Spleen (tissue), 11 donors: ENCODE results near the gene PDIA5. TPM values are rescaled to one million over a fixed set of nuclear protein-coding genes. Genes with fewer than 3 reads are reported as not detected.
A peak's percentile ranks its signal among the peaks of the same experiment; 100 is the strongest.

Source experiments
- DNase-seq: peaks from one replicate; pipeline ENCODE4 v3.0.0-alpha.2; 2020
- H3K27ac ChIP-seq, 8 donors: fragments of 200-600 bp; sonication (generic) in 7 of 8; 1 replicate in 4 of 8; 2 replicates in 4 of 8; pipeline versions ENCODE4 v1.5.0 to v1.8.0; 2016 to 2021; ENCODE audit warnings: inconsistent platforms in 4 of 8, mild to moderate bottlenecking in 4 of 8, moderate library complexity in 1 of 8
- H3K27me3 ChIP-seq, 7 donors: fragments of 200-600 bp; sonication (generic) in 6 of 7; replicated peaks in 1 of 7; 1 replicate in 4 of 7; 2 replicates in 3 of 7; pipeline versions ENCODE4 v1.5.0 to v1.8.0; 2016 to 2021; ENCODE audit warnings: inconsistent platforms in 3 of 7, mild to moderate bottlenecking in 1 of 7
- H3K36me3 ChIP-seq, 6 donors: fragments of 200-600 bp; sonication (generic) in 5 of 6; 1 replicate in 4 of 6; 2 replicates in 2 of 6; pipeline versions ENCODE4 v1.5.0 to v1.8.0; 2016 to 2021; ENCODE audit warnings: inconsistent platforms in 2 of 6
- H3K4me1 ChIP-seq, 6 donors: fragments of 200-600 bp; sonication (generic) in 5 of 6; 1 replicate in 3 of 6; 2 replicates in 3 of 6; pipeline versions ENCODE4 v1.5.0 to v1.8.0; 2016 to 2021; ENCODE audit warnings: inconsistent platforms in 3 of 6
- H3K4me3 ChIP-seq, 8 donors: fragments of 200-600 bp; sonication (generic) in 7 of 8; 1 replicate in 4 of 8; 2 replicates in 4 of 8; pipeline versions ENCODE4 v1.5.0 to v1.8.0; 2016 to 2021; ENCODE audit warnings: inconsistent platforms in 4 of 8, mild to moderate bottlenecking in 4 of 8, moderate library complexity in 2 of 8
- H3K9me3 ChIP-seq, 8 donors: fragments of 200-600 bp; sonication (generic) in 7 of 8; 1 replicate in 4 of 8; 2 replicates in 4 of 8; pipeline versions ENCODE4 v1.5.0 to v1.8.0; 2016 to 2021; ENCODE audit warnings: inconsistent platforms in 4 of 8
- POLR2A ChIP-seq, 3 donors: fragments of 450-650 bp; IDR thresholded peaks; one replicate each; pipeline ENCODE4 v1.5.1; 2017; ENCODE audit warnings: antibody characterized with exemption in 3 of 3, mild to moderate bottlenecking in 1 of 3
- POLR2AphosphoS5 ChIP-seq, 3 donors: sonication (generic); formaldehyde crosslinking; IDR thresholded peaks; one replicate each; pipeline ENCODE4 v1.5.1; 2017; ENCODE audit warnings: antibody characterized with exemption in 3 of 3
- WGBS, 5 donors: extraction: QIAGEN DNeasy Blood & Tissue Kit in 3 of 5; methylation state at CpG; one replicate each; pipeline versions ENCODE4 v1.1.5 to v1.1.7; 2013 to 2018; 5-methylcytosine and 5-hydroxymethylcytosine counted together
- intact Hi-C: fragments of 100-400 bp; cut with DNase I; formaldehyde crosslinking; loops from one replicate; pipeline ENCODE4 v1.15.0; 2023; ENCODE audit warnings: low total_unique reads
- polyA plus RNA-seq, 3 donors: library from polyadenylated mRNA; stranded (reverse); fragments of 200-250 nt; gene quantifications; one replicate each; pipeline ENCODE4 v1.2.1, GENCODE V29; 2013
- total RNA-seq, 7 donors: library from RNA; depleted of rRNA in 3 of 7; stranded (reverse); fragments of >200 nt in 3 of 7; fragmentation: NEBNext Ultra II Directional in 4 of 7; extraction: Animal tissue kit (Norgen Biotek cat#: 25700) in 4 of 7; gene quantifications; one replicate each; pipeline versions ENCODE4 v1.1.0 to v1.2.1, GENCODE V29; 2016 to 2021
- TF ChIP-seq, protein P1 (sequence below), 11 experiments: fragments of 200-600 bp in 7 of 11; fragments of 450-650 bp in 4 of 11; sonication (generic) in 4 of 11; IDR thresholded peaks in 8 of 11; conservative IDR thresholded peaks in 3 of 11; 1 replicate in 7 of 11; 2 replicates in 4 of 11; pipeline versions ENCODE4 v1.4.0 to v1.8.0; 2016 to 2021; ENCODE audit warnings: antibody characterized with exemption in 11 of 11, inconsistent platforms in 4 of 11, mild to moderate bottlenecking in 1 of 11
- donor health status: healthy with polysubstance abuse.
- donor health status: DM: no; HTN: no; CAD: no; lungs with moderate emphysema.
- donor health status: DM: no; HTN: no; CAD: no.
- donor health status: Bipolar disorder and iron deficiency.
- donor health status: healthy.
- donor health status: DM: no; HTN: no; CAD: no.
- donor health status: DM: yes; HTN: yes; CAD: no.

Gene PDIA5
- total and polyA plus RNA-seq, 10 donors = 5.8 to 30.2 (median 19.7) TPM

- no peak for DNase-seq
- Histone ChIP-seq H3K27ac (no peak overlapping the region), H3K27me3 (peaks cover 0 to 5% (median 0%) of the 10 kb centered on the region in 7 donors), H3K4me3 (no peak overlapping the region), H3K4me1 (peaks cover 3 to 62% (median 38%) of the 10 kb centered on the region in 6 donors), H3K36me3 (no peaks in the 10 kb centered on the region), H3K9me3 (no peaks in the 10 kb centered on the region)
- TF ChIP-seq POLR2AphosphoS5 (IDR thresholded peaks at IDR 0.05) = no peak
- TF ChIP-seq, protein P1, sequence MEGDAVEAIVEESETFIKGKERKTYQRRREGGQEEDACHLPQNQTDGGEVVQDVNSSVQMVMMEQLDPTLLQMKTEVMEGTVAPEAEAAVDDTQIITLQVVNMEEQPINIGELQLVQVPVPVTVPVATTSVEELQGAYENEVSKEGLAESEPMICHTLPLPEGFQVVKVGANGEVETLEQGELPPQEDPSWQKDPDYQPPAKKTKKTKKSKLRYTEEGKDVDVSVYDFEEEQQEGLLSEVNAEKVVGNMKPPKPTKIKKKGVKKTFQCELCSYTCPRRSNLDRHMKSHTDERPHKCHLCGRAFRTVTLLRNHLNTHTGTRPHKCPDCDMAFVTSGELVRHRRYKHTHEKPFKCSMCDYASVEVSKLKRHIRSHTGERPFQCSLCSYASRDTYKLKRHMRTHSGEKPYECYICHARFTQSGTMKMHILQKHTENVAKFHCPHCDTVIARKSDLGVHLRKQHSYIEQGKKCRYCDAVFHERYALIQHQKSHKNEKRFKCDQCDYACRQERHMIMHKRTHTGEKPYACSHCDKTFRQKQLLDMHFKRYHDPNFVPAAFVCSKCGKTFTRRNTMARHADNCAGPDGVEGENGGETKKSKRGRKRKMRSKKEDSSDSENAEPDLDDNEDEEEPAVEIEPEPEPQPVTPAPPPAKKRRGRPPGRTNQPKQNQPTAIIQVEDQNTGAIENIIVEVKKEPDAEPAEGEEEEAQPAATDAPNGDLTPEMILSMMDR (IDR thresholded peaks at IDR 0.05 in 8 of 11, conservative IDR thresholded peaks at IDR 0.05 in 3 of 11) = peak in 1 of 11 experiments; percentile 5
- intact Hi-C loops = no loop called here
- whole genome bisulfite sequencing, 5 donors = 46 to 73% (median 64%) methylated on average over 5 of the region's 5 CpGs
Measured at GRCh38 chr3:123071146-123071545, 4.3 kb downstream of the PDIA5 start.

- H3K27ac ChIP-seq = peak overlapping the region in 1 of 8 donors; percentile 41
- no peak for DNase-seq
Measured at GRCh38 chr3:123071581-123071980, 4.8 kb downstream of the PDIA5 start.

GRCh38 chr3:123072152-123072551 lies 5.3 kb downstream of the PDIA5 start:
- DNase-seq = no peak
- H3K27ac ChIP-seq = peak overlapping the region in 1 of 8 donors; percentile 41
- H3K9me3 ChIP-seq = no peaks in the 10 kb centered on the region
- 47 to 71% (median 65%) methylated on average over 5 of the region's 5 CpGs for WGBS, 5 donors
- TF ChIP-seq POLR2AphosphoS5 (IDR thresholded peaks at IDR 0.05) (no peak), POLR2A (IDR thresholded peaks at IDR 0.05) (no peak)
- TF ChIP-seq, protein P1 (IDR thresholded peaks at IDR 0.05 in 8 of 11, conservative IDR thresholded peaks at IDR 0.05 in 3 of 11) = no peak
- H3K27me3 ChIP-seq = peaks cover 0 to 5% (median 0%) of the 10 kb centered on the region in 7 donors
- H3K36me3 ChIP-seq = no peaks in the 10 kb centered on the region
- intact Hi-C loops = no loop called here
- H3K4me3 ChIP-seq = no peak overlapping the region
- peaks cover 3 to 62% (median 35%) of the 10 kb centered on the region in 6 donors for H3K4me1 ChIP-seq

More at GRCh38 chr3:123071581-123071980, 4.8 kb downstream of the PDIA5 start:
- 88 to 91% (median 90%) methylated on average over 7 of the region's 7 CpGs for WGBS, 5 donors
- H3K4me3 ChIP-seq = no peak overlapping the region
- intact Hi-C loops = no loop called here
- peaks cover 0 to 5% (median 0%) of the 10 kb centered on the region in 7 donors for H3K27me3 ChIP-seq
- H3K9me3 ChIP-seq = no peaks in the 10 kb centered on the region
- H3K36me3 ChIP-seq = no peaks in the 10 kb centered on the region
- peaks cover 3 to 62% (median 37%) of the 10 kb centered on the region in 6 donors for H3K4me1 ChIP-seq
- no peak for TF ChIP-seq POLR2AphosphoS5 (IDR thresholded peaks at IDR 0.05)
- TF ChIP-seq, protein P1 (IDR thresholded peaks at IDR 0.05 in 8 of 11, conservative IDR thresholded peaks at IDR 0.05 in 3 of 11) = peak in 1 of 11 experiments; percentile 2
- TF ChIP-seq POLR2A (IDR thresholded peaks at IDR 0.05) = no peak

- TF ChIP-seq, protein P1 (IDR thresholded peaks at IDR 0.05 in 8 of 11, conservative IDR thresholded peaks at IDR 0.05 in 3 of 11) = no peak
- TF ChIP-seq POLR2AphosphoS5 (IDR thresholded peaks at IDR 0.05) (no peak), POLR2A (IDR thresholded peaks at IDR 0.05) (no peak)
- intact Hi-C loops = no loop called here
- no peaks in the 10 kb centered on the region for H3K9me3 ChIP-seq
- H3K4me3 ChIP-seq = no peak overlapping the region
- peaks cover 0 to 1% (median 0%) of the 10 kb centered on the region in 7 donors for H3K27me3 ChIP-seq
- no peaks in the 10 kb centered on the region for H3K36me3 ChIP-seq
- peak overlapping the region in 1 of 8 donors; percentile 41 for H3K27ac ChIP-seq
- no peak for DNase-seq
- WGBS, 5 donors = 47 to 83% (median 82%) methylated on average over 1 of the region's 1 CpG
- H3K4me1 ChIP-seq = peaks cover 3 to 59% (median 33%) of the 10 kb centered on the region in 6 donors
Measured at GRCh38 chr3:123072564-123072963, 5.7 kb downstream of the PDIA5 start.
